T-cell (primary cell): ENCODE data around the gene SLC16A7. TPM values are rescaled to one million over a fixed set of nuclear protein-coding genes. Genes with fewer than 3 reads are reported as not detected.

Source experiments
- ATAC-seq, 4 experiments: fragments of 200-7000 bp in 3 of 4; fragments of 150-1000 bp in 1 of 4; cut with Tn5 transposase; replicated peaks in 1 of 4; 1 replicate in 3 of 4; 2 replicates in 1 of 4; pipeline ENCODE4 v1.10.0; 2021; ENCODE audit warnings: moderate library complexity in 3 of 4, mild to moderate bottlenecking in 2 of 4, moderate number of reproducible peaks in 1 of 4
- CTCF ChIA-PET, 2 donors: fragments of 300-600 bp; sonication (Branson Sonifier 250); formaldehyde crosslinking; loops; one replicate each; lab custom pipeline; 2022; ENCODE audit warnings: antibody characterized with exemption in 2 of 2; lab: Charles Lee
- POLR2A ChIA-PET, 2 donors: fragments of 300-600 bp; sonication (Branson Sonifier 250); formaldehyde crosslinking; loops; one replicate each; lab custom pipeline; 2022; ENCODE audit warnings: antibody characterized with exemption in 2 of 2; lab: Charles Lee
- DNase-seq, 35 experiments: peaks; one replicate each; pipeline versions ENCODE4 v3.0.0 to v3.0.0-alpha.2; 2013 to 2023
- H3K27ac ChIP-seq: one replicate; pipeline ENCODE4 v1.5.1; 2013; ENCODE audit warnings: low read length
- H3K27me3 ChIP-seq, 2 experiments: replicated peaks in 1 of 2; 1 replicate in 1 of 2; 2 replicates in 1 of 2; pipeline versions ENCODE4 v1.6.1 to v1.7.0; 2013; ENCODE audit warnings: low read length in 1 of 2, mixed read lengths in 1 of 2; ENCODE audit not compliant: control insufficient read depth in 2 of 2, insufficient read depth in 2 of 2; ENCODE audit errors: extremely low read depth in 1 of 2
- H3K36me3 ChIP-seq, 2 donors: 1 replicate in 1 of 2; 2 replicates in 1 of 2; pipeline versions ENCODE4 v1.6.1 to v1.7.0; 2013; ENCODE audit warnings: low read length in 1 of 2; ENCODE audit not compliant: control insufficient read depth in 2 of 2, insufficient read depth in 1 of 2; ENCODE audit errors: extremely low read depth in 1 of 2
- H3K4me1 ChIP-seq, 2 experiments: 1 replicate in 1 of 2; 2 replicates in 1 of 2; pipeline versions ENCODE4 v1.6.1 to v1.7.0; 2013; ENCODE audit warnings: low read length in 2 of 2, mixed read lengths in 1 of 2; ENCODE audit not compliant: insufficient read depth in 2 of 2, control insufficient read depth in 1 of 2; ENCODE audit errors: extremely low read depth in 1 of 2
- H3K4me3 ChIP-seq, 2 donors: 1 replicate in 1 of 2; 2 replicates in 1 of 2; pipeline versions ENCODE4 v1.5.1 to v1.7.0; 2013; ENCODE audit warnings: mild to moderate bottlenecking in 2 of 2, low read length in 1 of 2, moderate library complexity in 1 of 2; ENCODE audit not compliant: control insufficient read depth in 1 of 2; ENCODE audit errors: extremely low read depth in 1 of 2
- H3K9me3 ChIP-seq: 2 replicates; pipeline ENCODE4 v1.7.0; 2013
- H3K27ac Mint-ChIP-seq, 2 donors: one replicate each; pipeline ENCODE4 v1.8.0; 2020 to 2021; ENCODE audit warnings: mild to moderate bottlenecking in 2 of 2, mixed read lengths in 2 of 2
- H3K27me3 Mint-ChIP-seq, 2 donors: one replicate each; pipeline ENCODE4 v1.8.0; 2021 to 2022; ENCODE audit warnings: mixed read lengths in 2 of 2
- H3K36me3 Mint-ChIP-seq: one replicate; pipeline ENCODE4 v1.8.0; 2021; ENCODE audit warnings: mixed read lengths
- H3K4me1 Mint-ChIP-seq, 3 donors: one replicate each; pipeline ENCODE4 v1.8.0; 2020 to 2022; ENCODE audit warnings: mixed read lengths in 3 of 3, mild to moderate bottlenecking in 1 of 3
- H3K4me3 Mint-ChIP-seq, 3 donors: one replicate each; pipeline ENCODE4 v1.8.0; 2020 to 2022; ENCODE audit warnings: mild to moderate bottlenecking in 3 of 3, mixed read lengths in 3 of 3, moderate library complexity in 3 of 3
- H3K9me3 Mint-ChIP-seq, 3 donors: one replicate each; pipeline ENCODE4 v1.8.0; 2020 to 2022; ENCODE audit warnings: mixed read lengths in 3 of 3
- WGBS: methylation state at CpG from one replicate; pipeline ENCODE4 v1.1.5; 2013; ENCODE audit warnings: missing lambda C conversion rate; ENCODE audit not compliant: insufficient coverage; 5-methylcytosine and 5-hydroxymethylcytosine counted together
- total RNA-seq, 35 experiments: library from RNA in 6 of 35; stranded (reverse) in 6 of 35; fragments of 120-200 nt in 1 of 35; gene quantifications; one replicate each; pipeline versions ENCODE4 v1.2.1 to v1.2.4 and lab custom pipeline; 2013 to 2026

SLC16A7 gene
- total RNA-seq, 5 donors from 2014 or later (not counting 1 experiment from before 2014, with no cell fraction given), result 43.3 to 54.6 (median 49.4) TPM

GRCh38 chr12:59654061-59654460 is 58.2 kb downstream of the SLC16A7 start:
- no peaks in the 10 kb centered on the region for H3K9me3 Mint-ChIP-seq
- no peak for ATAC-seq
- CTCF ChIA-PET, result no interaction called here

GRCh38 chr12:59657266-59657665 is 61.4 kb downstream of the SLC16A7 start:
- Mint-ChIP-seq H3K27ac (no peak overlapping the region), H3K36me3 (peaks cover 40% of the 10 kb centered on the region), H3K27me3 (no peaks in the 10 kb centered on the region), H3K4me3 (no peak overlapping the region), H3K4me1 (peaks cover 41 to 51% (median 41%) of the 10 kb centered on the region in 3 donors), H3K9me3 (no peaks in the 10 kb centered on the region)
- no peak for ATAC-seq
- Histone ChIP-seq H3K36me3 (peaks cover 0 to 15% of the 10 kb centered on the region in 2 donors), H3K27me3 (no peaks in the 10 kb centered on the region), H3K4me1 (no peaks in the 10 kb centered on the region), H3K9me3 (no peaks in the 10 kb centered on the region), H3K27ac (no peak overlapping the region), H3K4me3 (no peak overlapping the region)
- DNase-seq, result no peak
- ChIA-PET POLR2A (no interaction called here), CTCF (no interaction called here)
- WGBS, result 83% methylated on average over 1 of the region's 2 CpGs

More at GRCh38 chr12:59654061-59654460, 58.2 kb downstream of the SLC16A7 start:
- no peaks in the 10 kb centered on the region for H3K27me3 ChIP-seq
- DNase-seq, result no peak
- H3K4me1 Mint-ChIP-seq, result peaks cover 34 to 52% (median 43%) of the 10 kb centered on the region in 3 donors
- H3K4me3 ChIP-seq, result no peak overlapping the region
- no peak overlapping the region for H3K27ac Mint-ChIP-seq
- H3K9me3 ChIP-seq, result no peaks in the 10 kb centered on the region
- H3K27ac ChIP-seq, result no peak overlapping the region
- no peaks in the 10 kb centered on the region for H3K27me3 Mint-ChIP-seq
- POLR2A ChIA-PET, result interaction anchor here in 1 of 2 donors (0.6 kb wide), 1 partner anchor 50 kb away, joined by 3 read pairs; no protein-coding TSS in a partner anchor
- no peaks in the 10 kb centered on the region for H3K4me1 ChIP-seq
- peaks cover 37% of the 10 kb centered on the region for H3K36me3 Mint-ChIP-seq
- no peak overlapping the region for H3K4me3 Mint-ChIP-seq
- peaks cover 0 to 15% of the 10 kb centered on the region in 2 donors for H3K36me3 ChIP-seq

GRCh38 chr12:59657711-59658110 is 61.9 kb downstream of the SLC16A7 start:
- CTCF ChIA-PET, result no interaction called here
- Mint-ChIP-seq H3K27ac (no peak overlapping the region), H3K4me3 (no peak overlapping the region), H3K36me3 (peaks cover 43% of the 10 kb centered on the region), H3K4me1 (peaks cover 43 to 53% (median 45%) of the 10 kb centered on the region in 3 donors), H3K9me3 (no peaks in the 10 kb centered on the region), H3K27me3 (no peaks in the 10 kb centered on the region)
- Histone ChIP-seq H3K9me3 (no peaks in the 10 kb centered on the region), H3K27me3 (no peaks in the 10 kb centered on the region), H3K36me3 (peaks cover 0 to 15% of the 10 kb centered on the region in 2 donors), H3K4me1 (no peaks in the 10 kb centered on the region), H3K27ac (no peak overlapping the region), H3K4me3 (no peak overlapping the region)
- POLR2A ChIA-PET, result no interaction called here
- ATAC-seq (no peak), DNase-seq (no peak)
- no CpG with 5 or more reads among the region's 1 CpG for WGBS

DNA sequence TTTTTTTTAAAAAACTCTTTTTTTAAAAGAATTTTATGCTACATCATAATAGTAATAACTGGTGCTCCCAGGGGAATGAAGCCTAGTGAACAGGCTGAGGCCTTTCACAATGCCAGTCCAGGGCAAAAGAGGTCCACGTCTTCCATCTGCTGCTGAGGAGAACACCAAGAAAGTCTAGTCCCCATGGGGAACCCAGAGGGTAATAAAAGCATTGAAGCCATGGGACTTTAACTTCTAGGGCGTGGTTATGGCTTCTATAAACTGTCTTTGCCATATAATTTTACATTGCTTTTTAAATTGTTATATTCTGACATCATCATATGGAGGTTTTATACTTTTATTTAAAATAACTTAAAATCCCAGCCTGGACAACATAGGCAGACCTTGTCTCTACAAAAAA is 64.3 kb downstream of the SLC16A7 start:
- Mint-ChIP-seq H3K27ac (no peak overlapping the region), H3K4me3 (no peak overlapping the region), H3K9me3 (no peaks in the 10 kb centered on the region), H3K27me3 (no peaks in the 10 kb centered on the region), H3K4me1 (peaks cover 41 to 57% (median 46%) of the 10 kb centered on the region in 3 donors), H3K36me3 (peaks cover 47% of the 10 kb centered on the region)
- Histone ChIP-seq H3K27ac (no peak overlapping the region), H3K36me3 (peaks cover 0 to 15% of the 10 kb centered on the region in 2 donors), H3K4me3 (no peak overlapping the region), H3K27me3 (no peaks in the 10 kb centered on the region), H3K4me1 (no peaks in the 10 kb centered on the region), H3K9me3 (no peaks in the 10 kb centered on the region)
- DNase-seq, result no peak
- ChIA-PET POLR2A (no interaction called here), CTCF (interaction anchor here in 1 of 2 donors (0.7 kb wide), 1 partner anchor 256 kb away, joined by 3 read pairs; no protein-coding TSS in a partner anchor)
- no peak for ATAC-seq
- 100% methylated on average over 1 of the region's 2 CpGs for WGBS

- ChIA-PET POLR2A (no interaction called here), CTCF (interaction anchor here in 1 of 2 donors (0.7 kb wide), 1 partner anchor 257 kb away, joined by 3 read pairs; no protein-coding TSS in a partner anchor)
- Mint-ChIP-seq H3K4me1 (peaks cover 40 to 53% (median 43%) of the 10 kb centered on the region in 3 donors), H3K9me3 (peaks cover 4% of the 10 kb centered on the region in 3 donors), H3K27ac (no peak overlapping the region), H3K27me3 (no peaks in the 10 kb centered on the region), H3K4me3 (no peak overlapping the region), H3K36me3 (peaks cover 43% of the 10 kb centered on the region)
- DNase-seq (no peak), ATAC-seq (no peak)
- no peak overlapping the region for H3K27ac ChIP-seq
- no CpG with 5 or more reads among the region's 2 CpGs for WGBS
- H3K27me3 ChIP-seq, result no peaks in the 10 kb centered on the region
- H3K9me3 ChIP-seq, result no peaks in the 10 kb centered on the region
- peaks cover 0 to 12% of the 10 kb centered on the region in 2 donors for H3K36me3 ChIP-seq
- H3K4me3 ChIP-seq, result no peak overlapping the region
- H3K4me1 ChIP-seq, result no peaks in the 10 kb centered on the region
Observed at GRCh38 chr12:59660921-59661597, 65.2 kb downstream of the SLC16A7 start.

DNA sequence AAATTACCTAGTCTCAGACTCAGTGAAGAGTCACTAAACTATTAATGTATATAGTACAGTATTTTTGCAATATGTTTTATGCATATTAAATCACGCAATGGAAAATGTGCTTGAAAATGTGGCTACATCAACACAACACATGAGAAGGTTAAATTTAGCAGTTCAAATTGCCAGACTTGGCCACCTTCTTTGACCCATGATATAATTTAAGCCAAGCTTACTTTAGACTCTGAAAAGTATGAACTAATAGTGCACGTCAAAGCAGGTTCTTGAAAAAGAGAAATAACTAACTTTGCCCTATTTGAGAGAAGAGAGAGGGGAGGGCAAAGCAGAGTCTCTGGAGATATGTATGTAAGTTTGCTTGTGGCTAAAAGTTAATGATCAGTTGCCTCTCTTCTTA is 68.7 kb downstream of the SLC16A7 start:
- Mint-ChIP-seq H3K4me1 (peaks cover 44 to 51% (median 48%) of the 10 kb centered on the region in 3 donors), H3K36me3 (peaks cover 49% of the 10 kb centered on the region), H3K4me3 (no peak overlapping the region), H3K9me3 (peaks cover 11 to 18% (median 14%) of the 10 kb centered on the region in 3 donors), H3K27me3 (no peaks in the 10 kb centered on the region), H3K27ac (no peak overlapping the region)
- ATAC-seq (no peak), DNase-seq (no peak)
- no CpG with 5 or more reads among the region's 2 CpGs for WGBS
- CTCF ChIA-PET, result no interaction called here
- Histone ChIP-seq H3K9me3 (peaks cover 4% of the 10 kb centered on the region), H3K27ac (no peak overlapping the region), H3K27me3 (no peaks in the 10 kb centered on the region), H3K36me3 (peaks cover 0 to 5% of the 10 kb centered on the region in 2 donors), H3K4me3 (no peak overlapping the region), H3K4me1 (no peaks in the 10 kb centered on the region)
- POLR2A ChIA-PET, result no interaction called here
